K562 (cell line): ENCODE results near the gene AHNAK. TPM values are rescaled to one million over a fixed set of nuclear protein-coding genes. Genes with fewer than 3 reads are reported as not detected.

Source experiments
- BCOR ChIP-seq: fragments of 450-650 bp; IDR thresholded peaks from 2 replicates; pipeline ENCODE4 v1.6.1; 2016
- FOXJ3 ChIP-seq: sonication (generic); formaldehyde crosslinking; IDR thresholded peaks from 2 replicates; pipeline ENCODE4 v1.4.0; 2020; ENCODE audit warnings: mild to moderate bottlenecking, missing genetic modification reagents
- FOXP1 ChIP-seq: sonication (generic); formaldehyde crosslinking; IDR thresholded peaks from 2 replicates; pipeline ENCODE4 v1.8.0; 2022; ENCODE audit warnings: mild to moderate bottlenecking, missing genetic modification reagents
- HDAC6 ChIP-seq: IDR thresholded peaks from 2 replicates; pipeline ENCODE4 v1.6.1; 2012; ENCODE audit warnings: low read depth, mild to moderate bottlenecking, control low read depth, inconsistent platforms, low read length, moderate library complexity
- NR0B1 ChIP-seq: fragments of 450-650 bp; IDR thresholded peaks from one replicate; pipeline ENCODE4 v1.6.1; 2018; ENCODE audit warnings: mild to moderate bottlenecking, moderate library complexity; ENCODE audit not compliant: partially characterized antibody
- POLR2G ChIP-seq: fragments of 200-400 bp; formaldehyde crosslinking; IDR thresholded peaks from 2 replicates; pipeline ENCODE4 v1.6.1; 2017; ENCODE audit warnings: low read depth, mild to moderate bottlenecking, antibody characterized with exemption, low read length, moderate library complexity
- SMAD4 ChIP-seq: fragments of 250-450 bp; sonication (Bioruptor Pico); conservative IDR thresholded peaks from 2 replicates; pipeline ENCODE4 v1.8.0; 2021; ENCODE audit warnings: inconsistent platforms, mild to moderate bottlenecking, moderate library complexity
- SRSF7 ChIP-seq: fragments of 200-400 bp; formaldehyde crosslinking; optimal IDR thresholded peaks from 2 replicates; pipeline ENCODE3; 2017; ENCODE audit warnings: mild to moderate bottlenecking, low read depth, low read length
- TEAD4 ChIP-seq, 2 experiments: sonication (generic) in 1 of 2; formaldehyde crosslinking in 1 of 2; IDR thresholded peaks; 2 replicates each; pipeline versions ENCODE4 v1.6.1 to v1.8.0; 2012 to 2022; ENCODE audit warnings: borderline replicate concordance in 1 of 2, inconsistent platforms in 1 of 2, low read length in 1 of 2, mild to moderate bottlenecking in 1 of 2, missing genetic modification reagents in 1 of 2
- YBX1 ChIP-seq: fragments of 450-650 bp; IDR thresholded peaks from 2 replicates; pipeline ENCODE4 v1.7.1; 2016; ENCODE audit warnings: mild to moderate bottlenecking
- ZC3H4 ChIP-seq: sonication (generic); formaldehyde crosslinking; IDR thresholded peaks from 2 replicates; pipeline ENCODE4 v1.9.0; 2021; ENCODE audit warnings: missing genetic modification reagents, borderline replicate concordance
- ZNF584 ChIP-seq: fragments of 200-800 bp; sonication (Bioruptor generic); IDR thresholded peaks from 2 replicates; pipeline ENCODE4 v1.6.1; 2016; ENCODE audit warnings: low read depth, mild to moderate bottlenecking, missing genetic modification characterization, missing compliant biosample characterization
- ZNF695 ChIP-seq: fragments of 450-650 bp; formaldehyde crosslinking; IDR thresholded peaks from 2 replicates; pipeline ENCODE4 v1.4.0; 2020; ENCODE audit warnings: mild to moderate bottlenecking, moderate library complexity
- polyA plus RNA-seq, 8 experiments: library from polyadenylated mRNA; depleted of rRNA in 4 of 8; stranded (reverse) in 5 of 8; unstranded in 3 of 8; fragments of >200 nt; fragmentation: Nextera tagmentation in 2 of 8; fragmentation: Illumina TruSeq in 1 of 8; extraction: Ambion mirVana in 2 of 8; extraction: Trizol in 1 of 8; gene quantifications; 2 replicates each; pipeline versions ENCODE4 v1.2.1 to v1.2.3, GENCODE V29; 2011 to 2014; ENCODE audit warnings: inconsistent platforms in 1 of 8, missing spikeins in 1 of 8
- total RNA-seq, 7 experiments: library from RNA; depleted of rRNA in 6 of 7; stranded (reverse); fragments of >200 nt in 6 of 7; fragmentation: Illumina TruSeq in 2 of 7; extraction: Trizol in 2 of 7; gene quantifications; 2 replicates each; pipeline versions ENCODE4 v1.2.1 to v1.2.3, GENCODE V29; 2011 to 2021; ENCODE audit warnings: low replicate concordance in 1 of 7
- TF ChIP-seq, protein P1 (sequence below): IDR thresholded peaks from 3 replicates; pipeline ENCODE4 v1.6.1; 2011; ENCODE audit warnings: borderline replicate concordance, mild to moderate bottlenecking, moderate library complexity; ENCODE audit not compliant: insufficient read length; ENCODE audit errors: extremely low read depth
- TF ChIP-seq, protein P2 (sequence below): sonication (generic); formaldehyde crosslinking; IDR thresholded peaks from 2 replicates; pipeline ENCODE4 v1.8.1; 2023; ENCODE audit warnings: mild to moderate bottlenecking, missing genetic modification reagents
- TF ChIP-seq, protein P3 (sequence below): fragments of 450-650 bp; formaldehyde crosslinking; IDR thresholded peaks from 2 replicates; pipeline ENCODE4 v1.4.0; 2020; ENCODE audit warnings: mild to moderate bottlenecking, mixed read lengths

AHNAK gene
- total and polyA plus RNA-seq, 9 of the 15 experiments (the other 6 are each of a cell fraction or from before 2014, with no cell fraction given), result 1.5 to 89.7 (median 45.0) TPM

- TF ChIP-seq ZNF695 (CRISPR knock-in tag) (no peak), TEAD4 (IDR thresholded peaks at IDR 0.05; ENCODE audit: low read length) (no peak), TEAD4 (CRISPR knock-in tag; IDR thresholded peaks at IDR 0.05; ENCODE audit: borderline replicate concordance) (no peak), POLR2G (no peak), SRSF7 (no peak), ZC3H4 (CRISPR knock-in tag) (no peak), SMAD4 (no peak), HDAC6 (no peak), NR0B1 (no peak), BCOR (no peak), ZNF584 (no peak), FOXP1 (CRISPR knock-in tag) (no peak), FOXJ3 (CRISPR knock-in tag) (no peak), YBX1 (no peak)
- TF ChIP-seq, protein P1, sequence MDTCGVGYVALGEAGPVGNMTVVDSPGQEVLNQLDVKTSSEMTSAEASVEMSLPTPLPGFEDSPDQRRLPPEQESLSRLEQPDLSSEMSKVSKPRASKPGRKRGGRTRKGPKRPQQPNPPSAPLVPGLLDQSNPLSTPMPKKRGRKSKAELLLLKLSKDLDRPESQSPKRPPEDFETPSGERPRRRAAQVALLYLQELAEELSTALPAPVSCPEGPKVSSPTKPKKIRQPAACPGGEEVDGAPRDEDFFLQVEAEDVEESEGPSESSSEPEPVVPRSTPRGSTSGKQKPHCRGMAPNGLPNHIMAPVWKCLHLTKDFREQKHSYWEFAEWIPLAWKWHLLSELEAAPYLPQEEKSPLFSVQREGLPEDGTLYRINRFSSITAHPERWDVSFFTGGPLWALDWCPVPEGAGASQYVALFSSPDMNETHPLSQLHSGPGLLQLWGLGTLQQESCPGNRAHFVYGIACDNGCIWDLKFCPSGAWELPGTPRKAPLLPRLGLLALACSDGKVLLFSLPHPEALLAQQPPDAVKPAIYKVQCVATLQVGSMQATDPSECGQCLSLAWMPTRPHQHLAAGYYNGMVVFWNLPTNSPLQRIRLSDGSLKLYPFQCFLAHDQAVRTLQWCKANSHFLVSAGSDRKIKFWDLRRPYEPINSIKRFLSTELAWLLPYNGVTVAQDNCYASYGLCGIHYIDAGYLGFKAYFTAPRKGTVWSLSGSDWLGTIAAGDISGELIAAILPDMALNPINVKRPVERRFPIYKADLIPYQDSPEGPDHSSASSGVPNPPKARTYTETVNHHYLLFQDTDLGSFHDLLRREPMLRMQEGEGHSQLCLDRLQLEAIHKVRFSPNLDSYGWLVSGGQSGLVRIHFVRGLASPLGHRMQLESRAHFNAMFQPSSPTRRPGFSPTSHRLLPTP, result no peak
- TF ChIP-seq, protein P2, sequence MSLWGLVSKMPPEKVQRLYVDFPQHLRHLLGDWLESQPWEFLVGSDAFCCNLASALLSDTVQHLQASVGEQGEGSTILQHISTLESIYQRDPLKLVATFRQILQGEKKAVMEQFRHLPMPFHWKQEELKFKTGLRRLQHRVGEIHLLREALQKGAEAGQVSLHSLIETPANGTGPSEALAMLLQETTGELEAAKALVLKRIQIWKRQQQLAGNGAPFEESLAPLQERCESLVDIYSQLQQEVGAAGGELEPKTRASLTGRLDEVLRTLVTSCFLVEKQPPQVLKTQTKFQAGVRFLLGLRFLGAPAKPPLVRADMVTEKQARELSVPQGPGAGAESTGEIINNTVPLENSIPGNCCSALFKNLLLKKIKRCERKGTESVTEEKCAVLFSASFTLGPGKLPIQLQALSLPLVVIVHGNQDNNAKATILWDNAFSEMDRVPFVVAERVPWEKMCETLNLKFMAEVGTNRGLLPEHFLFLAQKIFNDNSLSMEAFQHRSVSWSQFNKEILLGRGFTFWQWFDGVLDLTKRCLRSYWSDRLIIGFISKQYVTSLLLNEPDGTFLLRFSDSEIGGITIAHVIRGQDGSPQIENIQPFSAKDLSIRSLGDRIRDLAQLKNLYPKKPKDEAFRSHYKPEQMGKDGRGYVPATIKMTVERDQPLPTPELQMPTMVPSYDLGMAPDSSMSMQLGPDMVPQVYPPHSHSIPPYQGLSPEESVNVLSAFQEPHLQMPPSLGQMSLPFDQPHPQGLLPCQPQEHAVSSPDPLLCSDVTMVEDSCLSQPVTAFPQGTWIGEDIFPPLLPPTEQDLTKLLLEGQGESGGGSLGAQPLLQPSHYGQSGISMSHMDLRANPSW (CRISPR knock-in tag), result no peak
- TF ChIP-seq, protein P3, sequence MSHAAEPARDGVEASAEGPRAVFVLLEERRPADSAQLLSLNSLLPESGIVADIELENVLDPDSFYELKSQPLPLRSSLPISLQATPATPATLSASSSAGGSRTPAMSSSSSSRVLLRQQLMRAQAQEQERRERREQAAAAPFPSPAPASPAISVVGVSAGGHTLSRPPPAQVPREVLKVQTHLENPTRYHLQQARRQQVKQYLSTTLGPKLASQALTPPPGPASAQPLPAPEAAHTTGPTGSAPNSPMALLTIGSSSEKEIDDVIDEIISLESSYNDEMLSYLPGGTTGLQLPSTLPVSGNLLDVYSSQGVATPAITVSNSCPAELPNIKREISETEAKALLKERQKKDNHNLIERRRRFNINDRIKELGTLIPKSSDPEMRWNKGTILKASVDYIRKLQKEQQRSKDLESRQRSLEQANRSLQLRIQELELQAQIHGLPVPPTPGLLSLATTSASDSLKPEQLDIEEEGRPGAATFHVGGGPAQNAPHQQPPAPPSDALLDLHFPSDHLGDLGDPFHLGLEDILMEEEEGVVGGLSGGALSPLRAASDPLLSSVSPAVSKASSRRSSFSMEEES, result no peak
These were observed 130.0 kb downstream of the AHNAK start (continued) for GRCh38 chr11:62416596-62416995.
